Stimulated activated CD8-positive, alpha-beta memory T cell treated with anti-CD3 and anti-CD28 coated beads, Interleukin-2, amount 100 ng/mL, for 48 hours (primary cell): ENCODE results near the gene MOV10L1.
"Not testable (repeated sequence)": the region's sequence is repeated elsewhere in the genome, so short reads cannot be mapped to it uniquely, and the experiment has no call there.

ENCODE experiments used
- DNase-seq, 2 donors: peaks; one replicate each; pipeline ENCODE4 v3.0.0-alpha.2; 2020; ENCODE audit warnings: low read depth in 2 of 2

Gene MOV10L1

GRCh38 chr22:50138041-50138440 lies 48.2 kb downstream of the MOV10L1 start:
- DNase-seq, result no peak

- no peak for DNase-seq
Measured at GRCh38 chr22:50138988-50139387, 49.2 kb downstream of the MOV10L1 start.

- DNase-seq, result no peak
Measured at GRCh38 chr22:50139843-50140415, 50.1 kb downstream of the MOV10L1 start.

GRCh38 chr22:50140615-50141014 lies 50.8 kb downstream of the MOV10L1 start:
- no peak for DNase-seq

GRCh38 chr22:50141462-50141861 lies 51.7 kb downstream of the MOV10L1 start:
- DNase-seq, result no peak

GRCh38 chr22:50141891-50142363 lies 52.1 kb downstream of the MOV10L1 start:
- DNase-seq, result no peak

- DNase-seq, result no peak
Measured at GRCh38 chr22:50143096-50143495, 53.3 kb downstream of the MOV10L1 start.

GRCh38 chr22:50144005-50144614 lies 54.3 kb downstream of the MOV10L1 start:
- DNase-seq, result no peak

- no peak for DNase-seq
Measured at GRCh38 chr22:50145721-50146438, 56.1 kb downstream of the MOV10L1 start.

- no peak for DNase-seq
Measured at GRCh38 chr22:50146439-50147238, 56.8 kb downstream of the MOV10L1 start.

- not testable (repeated sequence) for DNase-seq
Measured at GRCh38 chr22:50147258-50148165, 57.7 kb downstream of the MOV10L1 start.

GRCh38 chr22:50148166-50148500 lies 58.3 kb downstream of the MOV10L1 start:
- DNase-seq, result no peak

- peak; percentile 52 to 63 for DNase-seq
Measured at GRCh38 chr22:50148991-50149721, 59.4 kb downstream of the MOV10L1 start.

- DNase-seq, result no peak
Measured at GRCh38 chr22:50150161-50151129, 60.6 kb downstream of the MOV10L1 start.

GRCh38 chr22:50151571-50152537 lies 62.0 kb downstream of the MOV10L1 start:
- DNase-seq, result no peak

GRCh38 chr22:50153056-50153755 lies 63.4 kb downstream of the MOV10L1 start:
- no peak for DNase-seq

- no peak for DNase-seq
Measured at GRCh38 chr22:50153756-50154140, 63.9 kb downstream of the MOV10L1 start.
